ENCODE data around the gene DAPK2. TPM values are rescaled to one million over a fixed set of nuclear protein-coding genes. Genes with fewer than 3 reads are reported as not detected.
"Not testable (repeated sequence)": the region's sequence is repeated elsewhere in the genome, so short reads cannot be mapped to it uniquely, and the experiment has no call there.

The DAPK2 gene
- total and polyA plus RNA-seq, 2 experiments from 2014 or later = 0.51 to 1.4 TPM

- TF ChIP-seq CTCF (IDR thresholded peaks at IDR 0.05; ENCODE audit: low read depth, low read length) = no peak
- Histone ChIP-seq H3K9me3 (ENCODE audit: low read depth) (no peaks in the 10 kb centered on the region), H3K4me1 (ENCODE audit: low read depth) (no peaks in the 10 kb centered on the region), H3K4me3 (no peak overlapping the region), H3K27me3 (no peaks in the 10 kb centered on the region), H3K27ac (no peak overlapping the region), H3K36me3 (peaks cover under 1% of the 10 kb centered on the region)
- no peak for DNase-seq (ENCODE audit: low read depth in 1 of 2, low spot score in 1 of 2)
Observed at GRCh38 chr15:64066451-64066850, 20.2 kb upstream of the DAPK2 start.

GRCh38 chr15:64060716-64061115 lies 14.4 kb upstream of the DAPK2 start:
- H3K27me3 ChIP-seq = no peaks in the 10 kb centered on the region
- H3K4me3 ChIP-seq = no peak overlapping the region
- no peaks in the 10 kb centered on the region for H3K9me3 ChIP-seq (ENCODE audit: low read depth)
- no peaks in the 10 kb centered on the region for H3K36me3 ChIP-seq
- DNase-seq (ENCODE audit: low read depth in 1 of 2, low spot score in 1 of 2) = no peak
- no peak for TF ChIP-seq CTCF (IDR thresholded peaks at IDR 0.05; ENCODE audit: low read depth, low read length)
- no peak overlapping the region for H3K27ac ChIP-seq
- H3K4me1 ChIP-seq (ENCODE audit: low read depth) = no peaks in the 10 kb centered on the region

- not testable (repeated sequence) for DNase-seq (ENCODE audit: low read depth in 1 of 2, low spot score in 1 of 2); H3K4me1 ChIP-seq (ENCODE audit: low read depth); H3K4me3 ChIP-seq; H3K27ac ChIP-seq; H3K9me3 ChIP-seq (ENCODE audit: low read depth); H3K27me3 ChIP-seq; H3K36me3 ChIP-seq
Observed at GRCh38 chr15:64059104-64059503, 12.8 kb upstream of the DAPK2 start.

- no peak for TF ChIP-seq CTCF (IDR thresholded peaks at IDR 0.05; ENCODE audit: low read depth, low read length)
- Histone ChIP-seq H3K36me3 (no peaks in the 10 kb centered on the region), H3K9me3 (ENCODE audit: low read depth) (no peaks in the 10 kb centered on the region), H3K4me3 (no peak overlapping the region), H3K27ac (no peak overlapping the region), H3K27me3 (no peaks in the 10 kb centered on the region), H3K4me1 (ENCODE audit: low read depth) (no peaks in the 10 kb centered on the region)
- no peak for DNase-seq (ENCODE audit: low read depth in 1 of 2, low spot score in 1 of 2)
Observed at GRCh38 chr15:64058279-64058678, 12.0 kb upstream of the DAPK2 start.

GRCh38 chr15:64053674-64054073 lies 7.4 kb upstream of the DAPK2 start:
- H3K4me1 ChIP-seq (ENCODE audit: low read depth); DNase-seq (ENCODE audit: low read depth in 1 of 2, low spot score in 1 of 2); H3K4me3 ChIP-seq; H3K27ac ChIP-seq; H3K36me3 ChIP-seq; H3K27me3 ChIP-seq; H3K9me3 ChIP-seq (ENCODE audit: low read depth): not testable (repeated sequence)

GRCh38 chr15:64052925-64053491 lies 6.7 kb upstream of the DAPK2 start:
- no peak for TF ChIP-seq CTCF (IDR thresholded peaks at IDR 0.05; ENCODE audit: low read depth, low read length)
- no peaks in the 10 kb centered on the region for H3K36me3 ChIP-seq
- H3K4me3 ChIP-seq = no peak overlapping the region
- H3K27me3 ChIP-seq = peaks cover 10% of the 10 kb centered on the region
- no peaks in the 10 kb centered on the region for H3K9me3 ChIP-seq (ENCODE audit: low read depth)
- no peak overlapping the region for H3K27ac ChIP-seq
- no peak for DNase-seq (ENCODE audit: low read depth in 1 of 2, low spot score in 1 of 2)
- no peaks in the 10 kb centered on the region for H3K4me1 ChIP-seq (ENCODE audit: low read depth)

All from cardiac muscle cell (in vitro differentiated cells and primary cell).